ENCODE results near the gene SALL4. TPM values are rescaled to one million over a fixed set of nuclear protein-coding genes. Genes with fewer than 3 reads are reported as not detected.
A peak's percentile ranks its signal among the peaks of the same experiment; 100 is the strongest.
"Not testable (repeated sequence)": the region's sequence is repeated elsewhere in the genome, so short reads cannot be mapped to it uniquely, and the experiment has no call there.

The SALL4 gene
- total and polyA plus RNA-seq, 4 donors, result 0.12 to 0.19 (median 0.18) TPM; not detected in 1

DNA sequence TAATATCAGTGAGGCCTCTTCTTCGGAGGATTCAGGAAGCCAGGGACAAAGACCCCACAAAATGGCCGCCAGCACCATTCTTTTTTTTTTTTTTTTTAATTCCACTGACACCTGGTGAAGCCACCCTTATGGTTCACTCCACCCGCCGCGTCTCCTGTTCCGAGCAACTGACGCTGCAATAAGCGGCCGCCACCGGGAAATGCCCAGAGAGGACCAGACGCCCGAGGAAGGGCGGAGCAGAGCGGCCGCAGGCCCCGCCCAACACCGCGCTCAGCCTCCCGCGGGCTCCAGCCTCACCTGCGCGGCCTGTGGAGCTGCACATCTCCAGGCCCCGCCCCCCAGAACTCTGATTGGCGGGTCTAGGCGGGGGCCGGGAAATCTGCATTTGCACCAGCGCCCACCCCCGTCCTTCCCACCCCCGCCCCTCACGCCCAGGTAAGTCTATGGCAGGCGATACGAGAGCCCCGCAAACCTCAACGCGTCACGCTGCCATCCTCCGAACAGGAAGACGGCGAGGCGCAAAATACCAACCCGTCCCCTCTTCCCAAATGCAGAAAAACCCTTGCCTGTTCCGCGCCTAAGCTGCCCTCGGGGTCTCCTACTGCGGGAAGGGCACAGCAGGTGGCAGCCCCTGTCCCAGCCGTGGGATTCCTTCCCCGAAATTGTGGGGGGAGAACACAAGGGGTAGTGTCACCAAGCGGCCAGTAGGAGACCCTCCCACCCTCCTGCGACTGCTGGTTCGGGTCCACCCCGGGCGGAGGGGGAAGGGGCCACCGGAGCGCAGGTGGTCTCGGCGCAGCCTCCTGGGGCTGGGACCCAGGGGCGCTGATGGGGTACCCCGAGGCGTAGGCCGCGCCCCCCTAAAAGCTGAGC lies 35.1 kb downstream of the SALL4 start:
- WGBS, 2 donors, result 3% methylated on average over 53 to 61 of the region's 61 CpGs
- intact Hi-C loops (cut with DNase I), result loop anchor here in 1 of 2 donors (10.0 kb wide), 3 partner anchors 62 to 218 kb away; no protein-coding TSS in a partner anchor
- ATAC-seq (ENCODE audit: low FRiP score), result peak; percentile 82

DNA sequence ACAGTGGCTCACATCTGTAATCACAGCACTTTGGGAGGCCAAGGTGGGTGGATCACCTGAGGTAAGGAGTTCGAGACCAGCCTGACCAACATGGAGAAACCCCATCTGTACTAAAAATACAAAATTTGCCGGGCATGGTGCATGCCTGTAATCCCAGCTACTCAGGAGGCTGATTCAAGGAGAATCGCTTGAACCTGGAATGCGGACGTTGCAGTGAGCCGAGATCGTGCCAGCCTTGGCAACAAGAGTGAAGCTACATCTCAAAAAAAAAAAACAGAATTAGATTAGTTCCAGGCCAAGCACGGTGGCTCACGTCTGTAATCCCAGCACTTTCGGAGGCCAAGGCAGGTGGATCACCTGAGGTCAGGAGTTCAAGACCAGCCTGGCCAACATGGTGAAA lies 36.9 kb downstream of the SALL4 start:
- ATAC-seq (ENCODE audit: low FRiP score); H3K4me3 ChIP-seq (ENCODE audit: low read length in 2 of 2); H3K27me3 ChIP-seq (ENCODE audit: control insufficient read depth in 1 of 2, insufficient read depth in 2 of 2, low read length in 1 of 2); H3K4me1 ChIP-seq (ENCODE audit: control insufficient read depth in 1 of 2, insufficient read depth in 2 of 2, low read length in 2 of 2); H3K27ac ChIP-seq (ENCODE audit: low read depth in 1 of 2, low read length in 2 of 2); H3K9me3 ChIP-seq (ENCODE audit: control insufficient read depth, low read length); H3K36me3 ChIP-seq (ENCODE audit: control insufficient read depth in 1 of 2, insufficient read depth in 2 of 2, low read length in 1 of 2): not testable (repeated sequence)
- WGBS, 2 donors, result 16 to 28% methylated on average over 10 of the region's 10 CpGs
- intact Hi-C loops (cut with DNase I), result loop anchor here in 1 of 2 donors (10.0 kb wide), 3 partner anchors 61 to 219 kb away; no protein-coding TSS in a partner anchor
- peak in 1 of 2 donors; percentile 64 for DNase-seq

More for the DNA sequence above, 35.1 kb downstream of the SALL4 start:
- Histone ChIP-seq H3K36me3 (ENCODE audit: control insufficient read depth in 1 of 2, insufficient read depth in 2 of 2, low read length in 1 of 2) (no peaks in the 10 kb centered on the region), H3K9me3 (ENCODE audit: control insufficient read depth, low read length) (no peaks in the 10 kb centered on the region), H3K4me3 (ENCODE audit: low read length in 2 of 2) (peak overlapping the region; percentile 57 to 84), H3K27me3 (ENCODE audit: control insufficient read depth in 1 of 2, insufficient read depth in 2 of 2, low read length in 1 of 2) (no peaks in the 10 kb centered on the region), H3K4me1 (ENCODE audit: control insufficient read depth in 1 of 2, insufficient read depth in 2 of 2, low read length in 2 of 2) (no peaks in the 10 kb centered on the region), H3K27ac (ENCODE audit: low read depth in 1 of 2, low read length in 2 of 2) (no peak overlapping the region)
- DNase-seq, result peak; percentile 73 to 89

DNA sequence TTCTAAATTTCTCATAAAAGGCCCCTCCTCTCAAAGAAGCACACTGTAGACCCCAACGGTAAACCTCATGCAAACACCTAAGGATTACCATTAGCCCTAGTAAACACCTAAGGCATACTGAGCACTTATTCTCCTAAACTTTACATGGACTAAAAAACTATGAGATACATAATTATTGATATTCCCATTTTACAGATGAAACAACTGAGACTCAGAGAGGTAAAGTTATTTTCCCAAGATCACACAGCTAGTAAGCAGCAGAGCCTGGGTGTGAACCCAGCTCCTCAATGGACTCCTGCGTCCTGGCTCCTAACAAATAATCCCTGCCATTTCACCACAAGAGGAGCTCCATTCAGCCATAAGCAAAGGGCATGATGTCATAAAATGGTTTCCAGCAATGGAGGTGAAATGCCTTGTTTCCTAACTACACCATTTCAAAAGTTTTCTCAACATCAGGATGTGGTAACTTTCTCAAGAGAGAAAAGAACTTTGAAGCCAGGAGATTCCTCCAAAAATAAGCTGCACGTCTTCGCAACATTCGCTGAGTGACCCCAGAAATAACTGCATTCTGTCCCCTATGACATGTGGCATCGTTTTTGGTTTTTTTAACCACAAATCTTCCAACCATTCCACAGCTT lies 38.2 kb downstream of the SALL4 start:
- Histone ChIP-seq H3K4me1 (ENCODE audit: control insufficient read depth in 1 of 2, insufficient read depth in 2 of 2, low read length in 2 of 2) (no peaks in the 10 kb centered on the region), H3K36me3 (ENCODE audit: control insufficient read depth in 1 of 2, insufficient read depth in 2 of 2, low read length in 1 of 2) (no peaks in the 10 kb centered on the region), H3K27me3 (ENCODE audit: control insufficient read depth in 1 of 2, insufficient read depth in 2 of 2, low read length in 1 of 2) (no peaks in the 10 kb centered on the region), H3K4me3 (ENCODE audit: low read length in 2 of 2) (no peak overlapping the region), H3K9me3 (ENCODE audit: control insufficient read depth, low read length) (no peaks in the 10 kb centered on the region), H3K27ac (ENCODE audit: low read depth in 1 of 2, low read length in 2 of 2) (no peak overlapping the region)
- no peak for ATAC-seq (ENCODE audit: low FRiP score)
- no peak for DNase-seq
- 89 to 90% methylated on average over 6 of the region's 6 CpGs for WGBS, 2 donors
- intact Hi-C loops (cut with DNase I), result loop anchor here in 1 of 2 donors (10.0 kb wide), 3 partner anchors 59 to 221 kb away; no protein-coding TSS in a partner anchor

DNA sequence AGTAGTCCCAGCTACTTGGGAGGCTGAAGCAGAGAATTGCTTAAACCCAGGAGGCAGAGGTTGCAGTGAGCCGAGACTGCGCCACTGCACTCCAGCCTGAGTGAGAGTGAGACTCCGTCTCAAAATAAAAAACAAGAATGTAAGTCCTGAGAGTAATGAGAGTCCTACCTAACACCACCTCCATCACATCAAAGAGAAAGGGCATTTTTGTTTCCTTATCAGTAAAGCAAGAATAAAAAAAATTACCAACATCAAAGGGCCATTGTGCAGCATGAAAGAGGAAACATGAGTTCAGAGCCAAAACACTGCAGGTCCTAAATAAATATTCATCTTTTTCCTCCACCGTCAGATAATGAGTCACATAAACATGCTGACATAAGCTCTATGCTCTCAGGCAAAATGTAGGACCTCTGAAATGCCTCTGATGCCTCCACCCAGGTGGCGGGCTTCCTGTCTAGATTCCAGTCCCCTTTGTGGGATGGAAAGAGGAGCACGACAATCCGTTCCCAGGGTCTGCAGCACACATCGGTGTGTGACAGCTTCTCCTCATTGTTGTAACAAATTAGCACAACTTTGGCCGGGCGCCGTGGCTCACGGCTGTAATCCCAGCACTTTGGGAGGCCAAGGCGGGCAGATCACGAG lies 41.3 kb downstream of the SALL4 start:
- Histone ChIP-seq H3K9me3 (ENCODE audit: control insufficient read depth, low read length) (no peaks in the 10 kb centered on the region), H3K4me3 (ENCODE audit: low read length in 2 of 2) (no peak overlapping the region), H3K27me3 (ENCODE audit: control insufficient read depth in 1 of 2, insufficient read depth in 2 of 2, low read length in 1 of 2) (no peaks in the 10 kb centered on the region), H3K4me1 (ENCODE audit: control insufficient read depth in 1 of 2, insufficient read depth in 2 of 2, low read length in 2 of 2) (no peaks in the 10 kb centered on the region), H3K36me3 (ENCODE audit: control insufficient read depth in 1 of 2, insufficient read depth in 2 of 2, low read length in 1 of 2) (no peaks in the 10 kb centered on the region), H3K27ac (ENCODE audit: low read depth in 1 of 2, low read length in 2 of 2) (no peak overlapping the region)
- DNase-seq, result no peak
- 78 to 83% methylated on average over 14 of the region's 14 CpGs for WGBS, 2 donors
- ATAC-seq (ENCODE audit: low FRiP score), result no peak
- intact Hi-C loops (cut with DNase I), result loop anchor here in 1 of 2 donors (10.0 kb wide), 3 partner anchors 56 to 224 kb away; no protein-coding TSS in a partner anchor

DNA sequence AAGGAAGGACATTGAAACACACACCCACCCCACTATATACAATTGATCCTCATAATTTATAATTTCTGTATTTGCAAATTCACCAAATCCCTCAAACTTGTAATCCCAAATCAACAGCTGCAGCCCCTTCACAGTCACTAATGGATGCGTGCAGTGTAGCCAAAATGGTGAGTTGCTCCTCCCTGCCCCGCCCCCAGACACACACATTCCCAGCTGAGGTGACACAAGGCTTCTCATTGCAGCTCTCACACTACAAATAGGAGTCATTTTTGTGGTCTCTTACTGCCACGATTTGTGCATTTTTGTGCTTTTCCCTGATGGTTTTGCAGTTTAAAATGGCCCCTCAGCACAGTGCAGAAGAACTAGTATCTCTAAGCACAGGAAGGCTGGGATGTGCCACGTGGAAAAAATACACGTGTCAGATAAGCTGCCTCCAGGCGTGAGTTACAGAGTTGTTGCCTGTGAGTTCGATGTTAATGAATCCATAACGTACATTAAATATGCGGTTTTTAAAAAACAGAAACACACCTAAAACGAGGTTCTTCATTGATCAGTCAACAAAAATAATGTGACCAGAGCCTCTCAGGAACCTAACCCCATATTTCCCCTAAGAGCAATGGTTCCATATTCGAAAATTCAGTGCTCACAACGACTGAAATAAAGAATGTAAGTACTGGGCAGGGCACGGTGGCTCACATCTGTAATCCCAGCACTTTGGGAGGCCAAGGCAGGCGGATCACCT lies 42.4 kb downstream of the SALL4 start:
- H3K4me3 ChIP-seq (ENCODE audit: low read length in 2 of 2), result no peak overlapping the region
- H3K27ac ChIP-seq (ENCODE audit: low read depth in 1 of 2, low read length in 2 of 2), result no peak overlapping the region
- ATAC-seq (ENCODE audit: low FRiP score), result no peak
- H3K9me3 ChIP-seq (ENCODE audit: control insufficient read depth, low read length), result no peaks in the 10 kb centered on the region
- H3K4me1 ChIP-seq (ENCODE audit: control insufficient read depth in 1 of 2, insufficient read depth in 2 of 2, low read length in 2 of 2), result no peaks in the 10 kb centered on the region
- intact Hi-C loops (cut with DNase I), result loop anchor here in 1 of 2 donors (10.0 kb wide), 3 partner anchors 55 to 225 kb away; no protein-coding TSS in a partner anchor
- H3K27me3 ChIP-seq (ENCODE audit: control insufficient read depth in 1 of 2, insufficient read depth in 2 of 2, low read length in 1 of 2), result no peaks in the 10 kb centered on the region
- no peaks in the 10 kb centered on the region for H3K36me3 ChIP-seq (ENCODE audit: control insufficient read depth in 1 of 2, insufficient read depth in 2 of 2, low read length in 1 of 2)
- no peak for DNase-seq
- 90 to 94% methylated on average over 14 of the region's 14 CpGs for WGBS, 2 donors

DNA sequence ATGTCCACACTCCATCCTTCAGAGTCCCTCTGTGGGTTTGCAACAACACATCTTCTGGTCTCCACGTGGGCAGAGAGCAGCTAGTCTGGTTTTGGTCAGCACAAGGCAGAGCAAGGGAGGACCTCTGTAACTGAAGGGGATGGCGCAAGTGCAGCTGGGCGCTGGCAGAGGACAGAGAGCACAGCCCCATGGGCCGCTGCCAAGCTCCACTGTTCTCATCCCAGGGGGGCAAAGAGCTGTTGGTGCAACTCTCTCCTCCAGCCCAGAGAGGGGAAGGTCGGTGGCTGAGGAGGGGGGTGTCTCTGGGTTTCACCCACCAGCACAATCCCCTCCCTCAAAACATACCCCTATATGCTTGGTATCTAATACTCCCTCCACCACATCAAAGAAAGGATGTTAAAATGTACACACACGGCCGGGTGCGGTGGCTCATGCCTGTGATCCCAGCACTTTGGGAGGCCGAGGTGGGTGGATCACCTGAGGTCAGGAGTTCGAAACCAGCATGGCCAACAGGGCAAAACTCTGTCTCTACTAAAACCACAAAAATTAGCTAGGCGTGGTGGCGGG lies 43.3 kb downstream of the SALL4 start:
- no peak overlapping the region for H3K27ac ChIP-seq (ENCODE audit: low read depth in 1 of 2, low read length in 2 of 2)
- no peaks in the 10 kb centered on the region for H3K27me3 ChIP-seq (ENCODE audit: control insufficient read depth in 1 of 2, insufficient read depth in 2 of 2, low read length in 1 of 2)
- no peaks in the 10 kb centered on the region for H3K9me3 ChIP-seq (ENCODE audit: control insufficient read depth, low read length)
- H3K36me3 ChIP-seq (ENCODE audit: control insufficient read depth in 1 of 2, insufficient read depth in 2 of 2, low read length in 1 of 2), result no peaks in the 10 kb centered on the region
- ATAC-seq (ENCODE audit: low FRiP score), result peak; percentile 48
- intact Hi-C loops (cut with DNase I), result no loop called here
- DNase-seq, result peak in 1 of 2 donors; percentile 81
- no peak overlapping the region for H3K4me3 ChIP-seq (ENCODE audit: low read length in 2 of 2)
- no peaks in the 10 kb centered on the region for H3K4me1 ChIP-seq (ENCODE audit: control insufficient read depth in 1 of 2, insufficient read depth in 2 of 2, low read length in 2 of 2)
- WGBS, 2 donors, result 63 to 67% methylated on average over 12 of the region's 12 CpGs

DNA sequence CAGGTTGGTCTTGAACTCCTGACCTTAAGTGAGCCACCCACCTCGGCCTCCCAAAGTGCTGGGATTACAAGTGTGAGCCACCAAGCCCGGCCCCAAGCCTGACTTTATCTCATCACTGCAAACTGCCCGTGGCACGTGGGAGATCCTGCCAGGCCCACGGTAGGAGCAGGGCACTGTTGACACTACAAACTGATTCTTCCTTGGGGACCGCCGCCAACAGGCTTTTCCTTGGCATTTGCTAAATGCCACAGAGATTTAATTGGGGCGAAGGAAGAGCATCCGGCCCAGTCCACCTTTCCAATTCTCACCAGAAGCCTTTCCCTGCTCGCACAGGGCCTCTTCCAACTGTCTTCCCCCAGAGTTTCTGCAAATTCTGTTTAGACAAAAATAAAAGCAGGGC lies 45.1 kb downstream of the SALL4 start:
- 64 to 66% methylated on average over 10 of the region's 10 CpGs for WGBS, 2 donors
- intact Hi-C loops (cut with DNase I), result no loop called here
- no peak for ATAC-seq (ENCODE audit: low FRiP score)
- H3K27me3 ChIP-seq (ENCODE audit: control insufficient read depth in 1 of 2, insufficient read depth in 2 of 2, low read length in 1 of 2), result no peaks in the 10 kb centered on the region
- H3K9me3 ChIP-seq (ENCODE audit: control insufficient read depth, low read length), result no peaks in the 10 kb centered on the region
- DNase-seq, result no peak
- H3K4me1 ChIP-seq (ENCODE audit: control insufficient read depth in 1 of 2, insufficient read depth in 2 of 2, low read length in 2 of 2), result no peaks in the 10 kb centered on the region
- no peak overlapping the region for H3K27ac ChIP-seq (ENCODE audit: low read depth in 1 of 2, low read length in 2 of 2)
- H3K36me3 ChIP-seq (ENCODE audit: control insufficient read depth in 1 of 2, insufficient read depth in 2 of 2, low read length in 1 of 2), result no peaks in the 10 kb centered on the region
- no peak overlapping the region for H3K4me3 ChIP-seq (ENCODE audit: low read length in 2 of 2)

DNA sequence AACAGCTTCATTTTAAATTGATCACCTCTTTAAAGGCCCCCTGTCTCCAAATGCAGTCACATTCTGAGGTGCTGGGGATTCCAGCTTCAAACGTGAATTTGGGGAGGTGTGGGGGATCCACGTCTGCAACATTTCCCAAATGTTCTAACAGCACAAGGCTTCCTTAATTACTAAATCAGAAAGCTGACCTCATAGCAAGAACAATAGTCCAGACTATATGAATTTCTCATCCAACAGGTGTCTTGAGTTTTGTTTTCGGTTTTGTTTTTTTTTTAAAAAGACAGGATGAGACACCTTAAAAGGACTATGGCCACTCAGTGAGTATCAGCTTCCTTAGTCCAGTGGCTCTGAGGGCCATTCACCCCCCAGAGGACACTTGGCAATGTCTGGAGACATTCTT lies 45.7 kb downstream of the SALL4 start:
- DNase-seq, result no peak

More for the DNA sequence above, 45.7 kb downstream of the SALL4 start:
- Histone ChIP-seq H3K36me3 (ENCODE audit: control insufficient read depth in 1 of 2, insufficient read depth in 2 of 2, low read length in 1 of 2) (no peaks in the 10 kb centered on the region), H3K27ac (ENCODE audit: low read depth in 1 of 2, low read length in 2 of 2) (no peak overlapping the region), H3K27me3 (ENCODE audit: control insufficient read depth in 1 of 2, insufficient read depth in 2 of 2, low read length in 1 of 2) (no peaks in the 10 kb centered on the region), H3K4me1 (ENCODE audit: control insufficient read depth in 1 of 2, insufficient read depth in 2 of 2, low read length in 2 of 2) (no peaks in the 10 kb centered on the region), H3K4me3 (ENCODE audit: low read length in 2 of 2) (no peak overlapping the region), H3K9me3 (ENCODE audit: control insufficient read depth, low read length) (no peaks in the 10 kb centered on the region)
- no peak for ATAC-seq (ENCODE audit: low FRiP score)
- intact Hi-C loops (cut with DNase I), result no loop called here
- 82 to 86% methylated on average over 3 of the region's 3 CpGs for WGBS, 2 donors
